RPMI7951 (cell line): ENCODE data around the gene ZNF221. TPM values are rescaled to one million over a fixed set of nuclear protein-coding genes. Genes with fewer than 3 reads are reported as not detected.
"Not testable (repeated sequence)": the region's sequence is repeated elsewhere in the genome, so short reads cannot be mapped to it uniquely, and the experiment has no call there.

Experiments
- DNase-seq: peaks from one replicate; pipeline ENCODE4 v3.0.0-alpha.2; 2012; ENCODE audit warnings: low read depth
- total RNA-seq: library from RNA; depleted of rRNA; stranded (reverse); fragments of >200 nt; shearing (Covaris generic); gene quantifications from 2 replicates; pipeline ENCODE4 v1.2.3, GENCODE V29; 2014; rRNA removed

Gene ZNF221
- 5.2 TPM in 2 replicates for total RNA-seq

DNA sequence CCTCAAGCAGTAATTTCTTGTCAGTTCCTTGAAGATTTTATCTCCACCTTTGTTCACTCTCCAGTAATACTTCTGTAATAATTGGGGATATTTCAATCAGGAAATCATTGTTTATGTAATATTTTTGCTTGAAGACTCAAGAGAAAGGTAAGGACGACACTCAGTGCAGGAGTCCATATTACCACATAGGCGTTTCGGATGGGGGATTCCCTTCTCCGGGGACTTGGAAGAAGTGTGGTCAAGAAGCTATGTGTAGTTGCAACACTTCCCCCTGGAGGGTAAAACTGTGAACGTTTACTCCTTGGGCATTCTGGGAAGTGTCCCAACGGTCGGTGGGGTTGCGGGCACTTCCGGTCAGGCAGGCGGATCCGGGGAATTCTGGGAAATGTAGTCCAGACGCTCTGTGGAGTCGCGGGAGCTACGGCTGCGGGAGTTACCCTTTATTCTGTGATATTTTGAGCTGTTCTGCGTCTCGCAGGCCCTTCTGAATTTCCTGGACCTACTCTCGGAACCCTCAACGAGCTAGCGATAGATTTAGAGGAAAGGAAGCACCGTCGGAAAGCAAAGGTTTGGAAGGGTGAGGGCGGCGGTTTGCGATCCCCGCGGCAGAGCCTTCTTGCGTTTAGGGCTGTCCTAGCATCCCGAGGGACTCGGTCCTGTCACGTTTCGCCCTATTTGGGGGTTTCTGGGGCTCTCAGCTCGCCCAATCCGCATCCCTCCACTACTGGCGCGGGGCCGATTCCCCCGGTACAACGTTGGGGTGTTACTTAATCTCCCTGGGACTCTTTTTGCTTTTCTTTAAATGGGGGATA is at the start of gene ZNF221:
Gene ZNF221, plus strand, starts transcription at position 395 of the 812 bp plus-strand sequence. CDS start 11,499 bp downstream, outside the sequence.
- peak; percentile 98 for DNase-seq

DNA sequence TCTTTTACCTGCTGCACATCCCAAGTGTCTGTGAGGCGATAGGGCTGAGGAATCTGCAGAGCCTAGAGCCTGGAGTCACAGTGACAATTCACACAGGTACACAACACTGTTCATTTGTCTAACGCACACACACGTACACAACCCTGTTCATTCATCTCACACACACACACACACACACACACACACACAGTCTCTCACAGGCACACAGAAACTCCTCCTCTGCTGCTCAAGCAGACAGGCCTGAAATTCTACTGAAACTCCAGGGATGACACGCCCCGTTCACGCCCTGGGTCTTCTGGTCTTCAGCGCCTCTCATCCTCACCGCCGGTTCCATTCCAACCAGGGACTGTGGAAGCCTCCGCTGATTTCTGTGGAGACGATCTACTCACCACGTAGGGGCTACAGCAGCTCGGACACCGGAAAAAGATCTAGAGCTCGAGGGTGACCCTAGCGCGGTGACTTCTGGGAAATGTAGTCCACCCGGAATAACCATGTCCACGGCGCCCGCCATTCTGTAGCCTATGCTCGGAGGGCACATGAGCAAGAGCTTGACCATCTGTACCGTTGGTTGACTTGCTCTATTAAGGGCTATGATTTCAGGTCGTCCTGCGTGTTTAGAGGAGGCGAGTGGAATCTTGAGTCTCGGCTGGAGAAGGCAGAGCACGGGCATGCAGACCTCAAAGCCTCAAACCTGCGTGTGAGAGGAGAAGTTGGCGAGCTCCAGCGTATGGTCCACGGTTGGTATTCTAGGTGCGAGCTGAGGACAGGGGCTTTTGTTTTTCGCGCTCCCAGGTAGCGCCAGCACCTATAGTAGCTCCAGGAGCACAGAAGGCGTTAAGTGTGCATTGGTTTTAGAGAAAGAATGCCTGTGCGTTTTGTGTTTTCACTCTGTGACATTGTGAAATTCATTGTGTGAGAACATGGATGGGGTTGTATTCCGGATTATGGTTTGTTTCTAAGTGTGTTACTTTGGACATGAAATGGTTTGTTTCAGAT is 49.3 kb upstream of the ZNF221 start:
- DNase-seq = peak; percentile 91

- DNase-seq = no peak
Observed at GRCh38 chr19:43902399-43902798, 48.6 kb upstream of the ZNF221 start.

GRCh38 chr19:43905897-43906296 is 45.1 kb upstream of the ZNF221 start:
- no peak for DNase-seq

GRCh38 chr19:43906774-43907173 is 44.3 kb upstream of the ZNF221 start:
- no peak for DNase-seq

DNA sequence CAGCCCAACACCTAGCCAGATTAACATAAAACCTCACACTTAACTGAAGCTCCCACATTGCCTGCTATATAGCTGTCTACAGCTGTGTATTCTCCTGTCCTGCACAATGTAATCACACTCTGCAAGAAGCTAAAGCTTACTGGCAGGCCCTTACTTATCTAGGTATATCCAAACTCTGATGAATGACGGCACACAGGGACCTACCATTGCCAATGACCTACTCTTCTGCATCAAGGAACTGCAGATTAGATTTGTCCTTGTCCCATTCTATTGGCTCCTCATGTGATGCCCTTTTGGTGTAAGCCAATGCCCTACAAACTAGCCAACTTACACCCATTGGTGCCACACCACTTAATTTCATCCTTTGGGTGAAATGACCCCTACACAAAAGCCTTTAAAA is 42.4 kb upstream of the ZNF221 start:
- DNase-seq = no peak

DNA sequence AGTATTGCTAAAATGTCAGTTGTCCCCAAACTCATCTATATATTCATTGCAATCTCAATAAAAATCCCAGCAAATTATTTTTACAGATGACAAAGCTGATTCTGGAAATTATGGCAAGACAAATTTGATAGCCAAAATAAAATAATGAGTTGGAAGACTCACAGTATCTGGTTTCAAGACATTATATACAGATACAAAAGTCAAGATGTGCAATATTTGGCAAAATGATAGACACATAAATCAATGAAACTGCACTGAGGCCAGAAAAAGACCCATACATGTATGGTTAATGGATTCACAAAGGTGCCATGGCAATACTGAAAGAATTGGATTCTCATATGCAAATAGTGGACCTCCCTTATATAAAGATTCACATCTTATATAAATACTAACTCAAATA is 40.1 kb upstream of the ZNF221 start:
- no peak for DNase-seq

DNA sequence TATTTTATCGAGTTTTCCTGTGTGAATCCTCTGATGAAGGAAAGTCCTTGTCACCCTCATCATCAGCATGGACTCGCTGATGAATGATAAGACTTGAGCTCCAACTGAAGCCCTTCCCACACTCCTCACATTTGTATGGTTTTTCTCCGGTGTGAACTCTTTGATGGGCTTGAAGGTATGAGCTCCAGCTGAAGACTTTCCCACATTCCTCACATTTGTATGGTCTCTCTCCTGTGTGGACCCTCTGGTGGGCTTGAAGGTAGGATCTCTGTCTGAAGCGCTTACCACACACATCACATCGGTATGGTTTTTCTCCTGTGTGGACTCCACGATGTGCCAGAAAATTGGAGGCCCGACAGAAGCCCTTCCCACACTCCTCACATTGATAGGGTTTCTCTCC is 37.6 kb upstream of the ZNF221 start:
- DNase-seq = no peak

DNA sequence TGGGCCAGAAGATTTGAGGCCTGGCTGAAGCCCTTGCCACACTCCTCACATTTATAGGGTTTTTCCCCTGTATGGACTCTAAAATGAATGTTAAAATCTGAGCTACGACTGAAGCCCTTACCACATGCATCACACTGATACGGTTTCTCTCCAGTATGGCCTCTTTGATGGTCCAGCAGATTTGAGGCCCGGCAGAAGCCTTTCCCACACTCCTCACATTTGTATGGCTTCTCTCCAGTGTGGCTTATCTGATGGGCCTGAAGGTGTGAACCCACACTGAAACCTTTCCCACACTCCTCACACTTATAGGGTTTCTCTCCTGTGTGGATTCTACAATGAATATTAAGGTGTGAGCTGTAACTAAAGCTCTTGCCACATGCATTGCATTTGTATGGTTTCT is 37.0 kb upstream of the ZNF221 start:
- DNase-seq = no peak

DNA sequence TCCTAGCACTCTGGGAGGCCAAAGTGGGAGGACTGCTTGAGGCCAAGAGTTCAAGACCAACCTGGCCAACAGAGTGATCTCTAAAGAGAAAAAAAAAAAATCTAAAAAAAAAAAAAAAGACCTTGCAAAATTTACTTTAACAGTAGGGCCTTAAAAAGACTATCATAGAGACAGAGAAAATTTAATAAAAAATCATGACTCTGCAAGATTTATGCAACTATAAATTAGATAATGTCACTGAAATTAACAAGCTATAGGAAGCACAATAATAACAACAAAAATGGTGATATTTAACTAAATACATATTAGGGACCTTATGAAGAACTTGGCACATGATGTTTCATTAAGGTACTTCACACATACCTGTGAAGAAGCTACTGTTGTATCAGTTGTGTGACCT is 27.2 kb upstream of the ZNF221 start:
- DNase-seq = no peak

- no peak for DNase-seq
Observed at GRCh38 chr19:43928820-43929219, 22.2 kb upstream of the ZNF221 start.

DNA sequence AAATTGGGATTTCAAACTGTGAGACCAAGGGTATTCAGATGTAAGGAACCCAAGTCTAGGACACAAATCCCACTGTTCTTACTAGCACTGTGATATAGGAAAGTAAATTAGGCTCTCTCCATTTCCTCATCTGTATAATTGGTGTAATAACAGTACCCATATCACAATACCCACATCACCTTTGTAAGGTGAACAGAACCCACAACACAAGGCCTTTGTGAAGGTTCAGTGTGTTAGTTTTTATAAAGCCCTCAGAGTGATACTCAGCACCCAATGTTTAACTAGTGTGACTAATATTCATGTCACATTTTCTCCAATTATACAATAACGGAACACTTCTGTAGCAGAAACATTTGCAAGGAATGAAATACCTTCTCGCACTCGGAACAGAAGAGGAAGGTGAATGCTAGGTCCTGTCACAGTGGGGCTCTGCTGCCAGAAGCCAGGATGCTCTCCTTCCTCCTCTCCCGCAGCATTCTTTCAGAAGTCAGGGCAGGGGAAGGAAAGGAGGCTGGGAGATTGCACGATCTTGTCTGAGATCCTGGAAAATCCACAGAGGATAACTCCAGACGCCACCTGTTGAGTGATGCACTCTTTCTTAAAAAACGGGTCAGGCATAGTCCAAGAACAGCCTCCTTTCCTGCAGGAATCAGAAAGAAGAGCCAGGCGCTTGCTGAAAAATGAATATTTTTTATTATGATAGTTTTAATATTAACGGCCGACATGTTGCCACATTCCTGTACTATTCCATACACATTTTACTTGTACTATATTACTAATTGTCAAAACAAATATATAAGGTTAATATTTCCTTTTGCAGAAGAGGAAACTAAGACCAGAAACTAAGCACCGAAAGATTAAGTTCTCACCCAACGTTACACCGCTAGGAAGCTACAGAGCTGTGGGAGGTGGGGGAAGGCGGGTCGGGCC is 16.7 kb upstream of the ZNF221 start:
- DNase-seq = peak; percentile 18

GRCh38 chr19:43934985-43935708 is 15.9 kb upstream of the ZNF221 start, which contains the start of gene ZNF45:
Gene ZNF45, minus strand, starts transcription at chr19:43935282. Its CDS starts 13,097 bp downstream, at chr19:43922185.
- DNase-seq = peak; percentile 92

GRCh38 chr19:43936188-43936587 is 14.8 kb upstream of the ZNF221 start:
- DNase-seq = no peak

DNA sequence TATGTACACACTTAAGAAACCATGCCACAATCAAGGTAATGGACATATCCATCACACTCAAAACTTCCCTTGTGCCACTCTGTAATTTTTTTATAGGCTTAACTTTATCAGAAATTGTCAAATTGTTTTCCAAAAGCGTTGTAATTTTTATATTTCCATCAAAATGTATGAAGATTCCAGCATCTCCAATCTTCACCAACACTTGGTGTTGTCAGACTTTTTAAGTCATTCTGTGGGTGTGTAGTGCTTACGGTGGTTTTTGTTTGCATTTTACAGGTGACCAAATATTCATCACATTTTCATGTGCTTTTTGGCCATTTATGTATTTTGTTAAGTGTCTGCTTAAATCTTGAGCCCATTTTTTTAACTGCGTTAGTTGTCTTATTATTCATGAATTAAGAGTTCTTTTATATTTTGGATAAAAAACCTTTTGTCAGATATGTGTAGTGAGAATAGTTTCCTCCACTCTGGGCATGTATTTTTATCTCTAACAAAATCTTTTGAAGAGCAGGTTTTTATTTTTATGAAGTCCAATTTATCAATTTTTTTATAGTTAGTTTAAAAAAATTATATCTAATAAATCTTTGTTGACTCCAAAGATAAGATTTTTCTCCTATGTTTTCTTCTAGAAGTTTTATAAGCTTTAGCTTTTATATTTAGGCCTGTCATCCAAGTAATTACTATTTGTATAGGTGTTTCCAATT is 11.3 kb upstream of the ZNF221 start:
- no peak for DNase-seq

DNA sequence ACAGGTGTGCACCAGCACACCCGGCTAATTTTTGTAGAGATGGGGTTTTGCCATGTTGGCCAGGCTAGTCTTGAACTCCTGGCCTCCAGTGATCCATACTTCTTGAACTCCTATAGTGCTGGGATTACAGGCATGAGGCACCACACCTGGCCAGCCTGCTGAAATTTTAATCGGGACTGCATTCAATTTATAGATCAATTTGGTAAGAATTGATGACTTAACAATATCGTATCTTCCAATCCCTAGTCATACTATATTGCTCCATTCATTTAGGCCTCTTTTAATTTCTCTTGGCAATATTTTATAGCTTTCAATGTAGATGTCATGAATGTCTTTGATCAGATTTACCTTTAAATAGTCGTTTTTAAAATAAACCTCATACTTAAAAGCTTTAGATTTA is 10.3 kb upstream of the ZNF221 start:
- no peak for DNase-seq

GRCh38 chr19:43941209-43941608 is 9.8 kb upstream of the ZNF221 start:
- DNase-seq = no peak

DNA sequence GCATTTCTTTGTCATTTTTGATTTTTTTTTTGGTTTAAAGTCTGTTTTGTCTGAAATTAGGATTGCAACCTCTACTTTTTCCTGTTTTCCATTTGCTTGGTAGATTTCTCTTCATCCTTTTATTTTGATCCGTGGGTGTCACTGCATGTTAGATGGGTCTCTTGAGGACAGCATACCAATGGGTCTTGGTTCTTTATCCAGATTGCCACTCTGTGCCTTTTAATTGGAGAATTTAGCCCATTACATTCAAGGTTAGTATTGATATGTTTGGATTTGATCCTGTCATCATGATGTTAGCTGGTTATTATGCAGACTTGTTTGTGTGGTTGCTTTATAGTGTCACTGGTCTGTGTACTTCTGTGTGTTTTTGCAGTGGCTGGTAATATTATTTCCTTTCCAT is 3.6 kb upstream of the ZNF221 start:
- not testable (repeated sequence) for DNase-seq

DNA sequence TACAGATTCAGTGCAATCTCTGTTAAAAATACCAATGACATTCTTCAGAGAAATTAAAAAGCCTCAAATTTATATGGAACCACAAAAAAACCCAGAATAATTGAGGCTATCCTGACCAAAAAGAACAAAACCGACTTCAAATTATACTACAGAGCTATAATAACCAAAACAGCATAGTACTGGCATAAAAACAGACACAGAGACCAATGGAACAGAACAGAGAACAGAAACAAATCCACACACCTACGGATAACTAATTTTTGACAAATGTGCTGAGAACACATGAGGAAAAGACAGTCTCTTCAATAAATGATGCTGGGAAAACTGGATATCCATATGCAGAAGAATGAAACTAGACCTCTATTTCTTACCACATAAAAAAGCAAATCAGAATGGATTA is 1.2 kb upstream of the ZNF221 start:
- not testable (repeated sequence) for DNase-seq

DNA sequence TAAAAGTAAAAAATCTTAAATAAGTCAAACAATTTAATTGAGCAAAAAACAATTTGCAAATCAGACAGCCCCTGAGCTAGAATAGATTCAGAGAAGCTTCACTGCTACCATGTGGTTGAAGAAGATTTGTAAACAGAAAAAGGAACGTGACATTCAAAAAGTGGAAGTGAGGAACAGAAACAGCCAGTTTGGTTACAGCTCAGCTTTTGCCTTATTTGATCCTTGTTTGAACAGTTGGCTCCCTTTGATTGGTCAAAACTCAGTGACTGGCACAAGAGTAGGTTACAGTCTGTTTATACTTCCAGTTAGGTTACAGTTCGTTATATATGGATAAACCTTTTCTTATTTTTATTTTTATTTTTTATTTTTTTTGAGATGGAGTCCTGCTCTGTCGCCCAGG is 5.8 kb downstream of the ZNF221 start:
- no peak for DNase-seq
